ENCODE measurements around the gene DENND1A. TPM values are rescaled to one million over a fixed set of nuclear protein-coding genes. Genes with fewer than 3 reads are reported as not detected.

DENND1A gene
- total and polyA plus RNA-seq, 2 experiments from 2014 or later = 13.1 to 28.7 TPM

GRCh38 chr9:123763910-123764588 lies 165.9 kb downstream of the DENND1A start (continued):
- TF ChIP-seq ZNF462 (CRISPR knock-in tag; IDR thresholded peaks at IDR 0.05) = no peak
- no peak for TF ChIP-seq ZNF331 (CRISPR knock-in tag; IDR thresholded peaks at IDR 0.05; ENCODE audit: low read depth)
- no peak for TF ChIP-seq POLR2AphosphoS5 (IDR thresholded peaks at IDR 0.05; ENCODE audit: low read depth)
- no peak for TF ChIP-seq ETS1 (IDR thresholded peaks at IDR 0.05)
- no peak for TF ChIP-seq ZNF114 (CRISPR knock-in tag; IDR thresholded peaks at IDR 0.05)
- no peak for TF ChIP-seq EZH2 (IDR thresholded peaks at IDR 0.05; ENCODE audit: low read depth, unreplicated experiment)

- H3K4me1 ChIP-seq (ENCODE audit: insufficient read depth) = peaks cover 25% of the 10 kb centered on the region
- peaks cover 4% of the 10 kb centered on the region for H3K4me1 Mint-ChIP-seq
- H3K36me3 Mint-ChIP-seq (ENCODE audit: low read depth) = no peaks in the 10 kb centered on the region
- H3K27ac Mint-ChIP-seq = no peak overlapping the region; the same call in 1 of the 2 replicates
- no peaks in the 10 kb centered on the region for H3K27me3 Mint-ChIP-seq (ENCODE audit: insufficient read depth, low read depth, poor library complexity)
- ATAC-seq (peak; percentile 64), DNase-seq (ENCODE audit: low spot score) (peak; percentile 68)
- H3K9me2 ChIP-seq (ENCODE audit: insufficient read depth) = no peaks in the 10 kb centered on the region
- H2AFZ ChIP-seq = no peak overlapping the region
- peak overlapping the region; percentile 17; the same call in 1 of the 2 replicates for H3K27ac ChIP-seq (ENCODE audit: low read depth)
- no peaks in the 10 kb centered on the region for H3K79me2 ChIP-seq (replicated peaks; ENCODE audit: insufficient read depth)
- H3K9me3 Mint-ChIP-seq = no peaks in the 10 kb centered on the region
- H3F3A ChIP-seq (replicated peaks; ENCODE audit: low read depth) = no peaks in the 10 kb centered on the region
- H3K4me2 ChIP-seq = peak overlapping the region; percentile 8
- no peaks in the 10 kb centered on the region for H3K36me3 ChIP-seq (ENCODE audit: insufficient read depth)
- no peak overlapping the region for H3K4me3 ChIP-seq
- no peaks in the 10 kb centered on the region for H3K27me3 ChIP-seq (ENCODE audit: insufficient read depth)
- H3K4me3 Mint-ChIP-seq = no peak overlapping the region
- H4K20me1 ChIP-seq (replicated peaks; ENCODE audit: insufficient read depth) = no peaks in the 10 kb centered on the region
- TF ChIP-seq JUNB (IDR thresholded peaks at IDR 0.05; ENCODE audit: unreplicated experiment) = no peak
- TF ChIP-seq ZNF114 (CRISPR knock-in tag; IDR thresholded peaks at IDR 0.05) = no peak
- no peak for TF ChIP-seq ZNF331 (CRISPR knock-in tag; IDR thresholded peaks at IDR 0.05; ENCODE audit: low read depth)
Observed at GRCh38 chr9:123761905-123762605, 167.9 kb downstream of the DENND1A start.
